Suprapubic skin (tissue), 4 donors: Measurements from ENCODE around the gene DIS3L. TPM values are rescaled to one million over a fixed set of nuclear protein-coding genes. Genes with fewer than 3 reads are reported as not detected.
"Not testable (repeated sequence)": the region's sequence is repeated elsewhere in the genome, so short reads cannot be mapped to it uniquely, and the experiment has no call there.

Source experiments
- DNase-seq, 2 donors: peaks; one replicate each; pipeline ENCODE4 v3.0.0-alpha.2; 2019; ENCODE audit warnings: low spot score in 2 of 2
- H3K27ac ChIP-seq: fragments of 200-600 bp; sonication (generic); one replicate; pipeline ENCODE4 v1.5.1; 2019
- H3K27me3 ChIP-seq: fragments of 200-600 bp; sonication (generic); one replicate; pipeline ENCODE4 v1.5.1; 2019
- H3K36me3 ChIP-seq: fragments of 200-600 bp; sonication (generic); one replicate; pipeline ENCODE4 v1.5.1; 2019
- H3K4me1 ChIP-seq: fragments of 200-600 bp; sonication (generic); one replicate; pipeline ENCODE4 v1.5.1; 2019
- H3K4me3 ChIP-seq: fragments of 200-600 bp; sonication (generic); one replicate; pipeline ENCODE4 v1.5.1; 2019; ENCODE audit warnings: mild to moderate bottlenecking
- H3K9me3 ChIP-seq: fragments of 200-600 bp; sonication (generic); one replicate; pipeline ENCODE4 v1.5.1; 2019
- EP300 ChIP-seq: sonication (generic); formaldehyde crosslinking; IDR thresholded peaks from one replicate; pipeline ENCODE4 v1.6.1; 2017; ENCODE audit warnings: antibody characterized with exemption
- POLR2A ChIP-seq, 2 donors: fragments of 450-650 bp; IDR thresholded peaks; one replicate each; pipeline ENCODE4 v1.6.1; 2017; ENCODE audit warnings: antibody characterized with exemption in 2 of 2, mild to moderate bottlenecking in 2 of 2, moderate library complexity in 2 of 2
- POLR2AphosphoS5 ChIP-seq, 3 donors: sonication (generic); formaldehyde crosslinking; IDR thresholded peaks; one replicate each; pipeline ENCODE4 v1.6.1; 2017; ENCODE audit warnings: antibody characterized with exemption in 3 of 3
- WGBS: methylation state at CpG from one replicate; pipeline ENCODE4 v1.1.5; 2018; 5-methylcytosine and 5-hydroxymethylcytosine counted together
- total RNA-seq, 4 donors: library from RNA; depleted of rRNA; stranded (reverse); fragments of >200 nt; gene quantifications; one replicate each; pipeline ENCODE4 v1.1.0, GENCODE V29; 2016
- TF ChIP-seq, protein P1 (sequence below), 2 donors: fragments of 200-600 bp in 1 of 2; fragments of 450-650 bp in 1 of 2; sonication (generic) in 1 of 2; IDR thresholded peaks; one replicate each; pipeline ENCODE4 v1.5.1; 2016 to 2019; ENCODE audit warnings: antibody characterized with exemption in 2 of 2, mild to moderate bottlenecking in 1 of 2, moderate library complexity in 1 of 2

Gene DIS3L
- total RNA-seq, result 10 to 100 TPM; 15.8 to 26.1 (median 21.2) TPM

DNA sequence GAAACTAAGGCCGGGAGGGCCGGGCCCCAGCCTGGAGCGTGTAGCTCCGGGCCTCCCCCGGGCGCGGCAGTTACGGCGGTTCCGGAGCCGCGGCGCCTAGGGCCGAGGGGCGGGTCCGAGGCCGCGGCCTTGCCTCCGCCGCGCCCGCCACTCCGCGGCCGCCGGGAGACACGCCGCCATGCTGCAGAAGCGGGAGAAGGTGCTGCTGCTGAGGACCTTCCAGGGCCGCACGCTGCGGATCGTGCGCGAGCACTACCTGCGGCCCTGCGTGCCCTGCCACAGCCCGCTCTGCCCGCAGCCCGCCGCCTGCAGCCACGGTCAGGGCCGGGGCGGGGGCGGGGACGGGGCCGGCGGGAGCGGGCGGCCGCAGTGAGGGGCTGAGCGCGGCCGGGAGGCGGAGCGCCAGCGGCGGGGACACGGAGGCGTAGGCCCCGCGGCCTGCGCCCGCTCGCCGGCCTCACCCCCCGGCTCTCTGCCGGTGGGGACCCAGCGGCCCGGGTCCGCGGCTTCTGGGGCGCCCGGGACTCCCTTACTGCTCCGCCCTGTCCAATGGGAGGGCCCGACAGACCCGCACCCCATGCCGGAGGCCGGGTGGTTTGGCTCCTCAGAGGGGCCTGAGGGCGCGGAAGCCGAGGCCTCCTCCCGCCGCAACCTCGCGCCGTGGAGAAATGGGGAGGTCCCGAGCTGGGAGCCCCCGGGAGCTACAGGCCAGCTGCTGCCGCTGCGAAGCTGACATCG, at the start of gene DIS3L:
DIS3L (plus strand) TSS at position 150 of the 738 bp plus-strand sequence; CDS start at position 179, 29 bp downstream.
- Histone ChIP-seq H3K4me1 (peaks cover 54% of the 10 kb centered on the region), H3K27me3 (no peaks in the 10 kb centered on the region), H3K36me3 (no peaks in the 10 kb centered on the region), H3K4me3 (peak within 1 kb of the TSS; percentile 56), H3K27ac (peak within 1 kb of the TSS; percentile 93), H3K9me3 (no peaks in the 10 kb centered on the region)
- WGBS, result 0% methylated on average over 1 of the region's 92 CpGs
- peak; percentile 71 to 82 for DNase-seq
- TF ChIP-seq POLR2AphosphoS5 (IDR thresholded peaks at IDR 0.05) (no peak), EP300 (no peak)

DNA sequence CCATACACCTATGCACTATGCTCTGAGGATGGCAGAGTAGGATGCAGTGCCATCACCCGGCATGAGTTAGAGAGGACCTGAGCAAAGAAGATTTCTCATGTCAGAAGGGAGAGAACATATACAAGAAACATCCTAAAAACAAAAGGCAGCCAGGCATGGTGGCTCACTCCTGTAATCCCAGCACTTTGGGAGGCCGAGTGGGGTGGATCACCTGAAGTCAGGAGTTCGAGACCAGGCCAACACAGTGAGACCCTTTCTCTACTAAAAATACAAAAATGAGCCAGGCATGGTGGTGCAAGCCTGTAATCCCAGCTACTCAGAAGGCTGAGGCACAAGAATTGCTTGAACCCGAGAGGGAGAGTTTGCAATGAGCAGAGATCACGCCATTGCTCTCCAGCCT, 47.5 kb upstream of the DIS3L start:
- not testable (repeated sequence) for H3K9me3 ChIP-seq, H3K4me1 ChIP-seq, H3K4me3 ChIP-seq, H3K27ac ChIP-seq, H3K36me3 ChIP-seq, DNase-seq
- 77% methylated on average over 5 of the region's 5 CpGs for WGBS
- H3K27me3 ChIP-seq, result peaks cover 34% of the 10 kb centered on the region

DNA sequence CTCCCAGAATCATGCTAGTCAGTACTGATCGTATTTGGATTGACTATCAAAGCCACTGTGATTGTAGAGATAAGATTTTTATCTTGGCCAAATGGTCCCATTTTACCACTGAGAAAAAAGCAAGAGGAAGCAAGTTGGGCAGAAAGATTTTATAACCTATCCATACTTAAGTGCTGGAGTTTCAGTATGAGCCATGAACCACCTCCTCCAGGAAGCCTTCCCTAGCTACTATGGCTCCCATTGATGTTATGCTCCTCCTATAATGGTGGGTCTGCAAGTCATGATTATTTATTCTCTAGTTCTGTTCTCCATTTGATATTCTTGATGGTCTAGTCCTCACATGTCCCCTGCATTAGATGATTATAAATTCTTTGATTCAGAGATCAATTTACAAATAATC, 46.4 kb upstream of the DIS3L start:
- no peak for TF ChIP-seq EP300
- no peak for TF ChIP-seq POLR2AphosphoS5 (IDR thresholded peaks at IDR 0.05)
- TF ChIP-seq, protein P1, sequence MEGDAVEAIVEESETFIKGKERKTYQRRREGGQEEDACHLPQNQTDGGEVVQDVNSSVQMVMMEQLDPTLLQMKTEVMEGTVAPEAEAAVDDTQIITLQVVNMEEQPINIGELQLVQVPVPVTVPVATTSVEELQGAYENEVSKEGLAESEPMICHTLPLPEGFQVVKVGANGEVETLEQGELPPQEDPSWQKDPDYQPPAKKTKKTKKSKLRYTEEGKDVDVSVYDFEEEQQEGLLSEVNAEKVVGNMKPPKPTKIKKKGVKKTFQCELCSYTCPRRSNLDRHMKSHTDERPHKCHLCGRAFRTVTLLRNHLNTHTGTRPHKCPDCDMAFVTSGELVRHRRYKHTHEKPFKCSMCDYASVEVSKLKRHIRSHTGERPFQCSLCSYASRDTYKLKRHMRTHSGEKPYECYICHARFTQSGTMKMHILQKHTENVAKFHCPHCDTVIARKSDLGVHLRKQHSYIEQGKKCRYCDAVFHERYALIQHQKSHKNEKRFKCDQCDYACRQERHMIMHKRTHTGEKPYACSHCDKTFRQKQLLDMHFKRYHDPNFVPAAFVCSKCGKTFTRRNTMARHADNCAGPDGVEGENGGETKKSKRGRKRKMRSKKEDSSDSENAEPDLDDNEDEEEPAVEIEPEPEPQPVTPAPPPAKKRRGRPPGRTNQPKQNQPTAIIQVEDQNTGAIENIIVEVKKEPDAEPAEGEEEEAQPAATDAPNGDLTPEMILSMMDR (IDR thresholded peaks at IDR 0.05), result no peak
- TF ChIP-seq POLR2A (IDR thresholded peaks at IDR 0.05), result no peak
- peaks cover 4% of the 10 kb centered on the region for H3K4me1 ChIP-seq
- no peak overlapping the region for H3K27ac ChIP-seq
- H3K9me3 ChIP-seq, result no peaks in the 10 kb centered on the region
- no peak for DNase-seq
- WGBS, result 53% methylated on average over 1 of the region's 1 CpG
- H3K36me3 ChIP-seq, result no peaks in the 10 kb centered on the region
- no peak overlapping the region for H3K4me3 ChIP-seq
- H3K27me3 ChIP-seq, result peaks cover 39% of the 10 kb centered on the region

DNA sequence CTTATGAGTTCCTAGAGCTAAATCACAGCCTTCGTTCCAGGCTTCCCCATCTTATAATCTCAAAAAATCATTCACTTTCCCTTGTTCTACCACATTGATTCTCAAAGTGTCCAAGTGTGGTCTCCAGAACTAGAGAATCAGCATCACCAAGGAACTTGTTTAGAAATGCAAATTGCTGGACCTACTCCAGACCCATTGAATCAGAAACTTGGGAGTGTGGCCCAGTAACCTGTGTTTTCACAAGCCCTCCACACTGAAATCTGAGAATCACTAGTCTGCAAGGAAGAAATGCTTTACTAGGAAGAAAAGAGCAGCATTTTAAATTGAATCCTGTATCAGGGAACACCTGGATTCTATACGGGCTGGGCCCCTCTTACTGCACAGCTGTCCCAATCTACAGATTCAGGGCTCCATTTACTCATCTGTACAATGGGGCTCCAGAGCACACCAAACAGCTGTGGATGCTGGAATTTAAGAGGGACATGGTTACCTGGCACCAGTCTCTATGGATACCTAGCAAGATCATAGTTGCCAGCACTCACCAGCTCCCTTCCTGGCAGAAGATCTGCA, 43.7 kb upstream of the DIS3L start:
- Histone ChIP-seq H3K27ac (no peak overlapping the region), H3K9me3 (no peaks in the 10 kb centered on the region), H3K4me1 (peaks cover 31% of the 10 kb centered on the region), H3K4me3 (no peak overlapping the region), H3K36me3 (no peaks in the 10 kb centered on the region), H3K27me3 (peaks cover 56% of the 10 kb centered on the region)
- no peak for DNase-seq
- TF ChIP-seq EP300, result no peak
- no peak for TF ChIP-seq POLR2A (IDR thresholded peaks at IDR 0.05)
- TF ChIP-seq, protein P1 (IDR thresholded peaks at IDR 0.05), result no peak
- no peak for TF ChIP-seq POLR2AphosphoS5 (IDR thresholded peaks at IDR 0.05)
- WGBS, result 93% methylated on average over 2 of the region's 2 CpGs

DNA sequence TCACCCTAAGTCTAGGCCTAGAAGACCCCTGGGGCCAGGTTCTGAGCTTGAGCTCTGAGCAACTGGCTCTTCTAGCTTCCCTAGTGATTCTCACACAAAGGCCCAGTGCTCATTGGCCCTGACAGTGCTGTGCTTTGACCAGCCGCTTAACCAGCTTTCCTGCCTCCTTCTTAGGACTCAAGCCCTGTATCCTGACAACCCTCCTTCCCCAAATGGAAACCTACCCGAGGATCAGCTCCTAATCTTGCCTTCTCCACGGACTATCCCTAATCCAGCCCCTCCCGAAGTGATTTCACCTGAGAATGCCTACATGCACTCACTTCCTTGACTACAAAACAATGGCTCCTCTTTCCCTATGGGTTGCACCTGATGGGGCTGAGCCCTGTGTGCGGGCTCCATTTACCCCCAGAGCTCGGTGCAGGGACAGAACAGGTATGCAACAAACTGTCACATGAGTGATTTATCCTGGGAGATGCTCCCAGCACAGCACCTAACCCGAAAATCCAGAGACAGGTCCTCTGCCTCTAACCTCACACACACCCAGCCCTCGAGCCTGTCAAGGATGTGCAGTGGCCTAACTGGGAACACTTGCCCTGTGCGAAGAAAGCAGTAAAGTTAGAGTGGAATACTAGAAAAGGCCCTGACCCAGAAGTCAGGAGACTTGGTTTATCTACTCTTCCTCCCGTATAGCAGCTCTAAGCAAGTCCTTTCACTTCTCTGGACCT, 42.1 kb upstream of the DIS3L start:
- no peak for DNase-seq
- 61% methylated on average over 10 of the region's 10 CpGs for WGBS
- H3K4me1 ChIP-seq, result peaks cover 31% of the 10 kb centered on the region

More for the DNA sequence above, 42.1 kb upstream of the DIS3L start:
- TF ChIP-seq, protein P1 (IDR thresholded peaks at IDR 0.05), result no peak
- no peak for TF ChIP-seq POLR2AphosphoS5 (IDR thresholded peaks at IDR 0.05)
- TF ChIP-seq EP300, result no peak
- no peak for TF ChIP-seq POLR2A (IDR thresholded peaks at IDR 0.05)
- Histone ChIP-seq H3K9me3 (no peaks in the 10 kb centered on the region), H3K27ac (no peak overlapping the region), H3K27me3 (peaks cover 66% of the 10 kb centered on the region), H3K4me3 (no peak overlapping the region), H3K36me3 (no peaks in the 10 kb centered on the region)
